K562 (cell line): ENCODE results near the gene TMEM204. TPM values are rescaled to one million over a fixed set of nuclear protein-coding genes. Genes with fewer than 3 reads are reported as not detected.

ENCODE experiments used
- ATAC-seq: fragments of 200-7000 bp; cut with Tn5 transposase; 3 replicates; pipeline ENCODE4 v1.9.1; 2020; ENCODE audit warnings: moderate library complexity
- BruUV-seq: library from RNA; stranded (reverse); fragments of 400-500 nt; replicated peaks from 2 replicates; lab custom pipeline; 2021; lab: Mats Ljungman, UMichigan
- CTCF ChIA-PET: fragments of 300-600 bp; formaldehyde crosslinking; extraction: SDS; loops from one replicate; lab custom pipeline; 2021; ENCODE audit warnings: low intra/inter-chr PET ratio; lab: Yijun Ruan, JAX
- POLR2A ChIA-PET: fragments of 300-600, 350-650 bp; sonication (Branson Sonifier 250); formaldehyde crosslinking; extraction: SDS; loops from one replicate; lab custom pipeline; 2021; ENCODE audit warnings: antibody characterized with exemption, inconsistent platforms; lab: Yijun Ruan, JAX
- DNase-seq, 4 experiments: peaks; one replicate each; pipeline versions ENCODE4 v3.0.0 to v3.0.0-alpha.2; 2011 to 2018; ENCODE audit warnings: low spot score in 3 of 4, mixed read lengths in 3 of 4; ENCODE audit errors: extremely low read depth in 1 of 4
- FAIRE-seq: peaks from 2 replicates; lab custom pipeline; 2011; peaks lifted over from hg19 to GRCh38; lab: Jason Lieb, UNC
- H2AFZ ChIP-seq: 2 replicates; pipeline ENCODE4 v1.6.0; 2011; ENCODE audit warnings: low read depth, low read length, control low read depth, inconsistent platforms
- H3K27ac ChIP-seq: fragments of 200-600 bp; 3 replicates; pipeline ENCODE4 v1.8.0; 2011; ENCODE audit warnings: low read depth, mild to moderate bottlenecking, control low read depth, inconsistent platforms, low read length, moderate library complexity, mixed read lengths; ENCODE audit errors: extremely low read depth
- H3K27me3 ChIP-seq, 2 experiments: fragments of 300-600 bp in 1 of 2; 2 replicates in 1 of 2; 3 replicates in 1 of 2; pipeline versions ENCODE4 v1.6.0 to v1.8.0; 2011; ENCODE audit warnings: inconsistent platforms in 2 of 2, low read length in 2 of 2, mild to moderate bottlenecking in 1 of 2, mixed read lengths in 1 of 2, moderate library complexity in 1 of 2; ENCODE audit not compliant: control insufficient read depth in 2 of 2, insufficient read depth in 2 of 2
- H3K36me3 ChIP-seq: fragments of 300-600 bp; 3 replicates; pipeline ENCODE4 v1.8.0; 2011; ENCODE audit warnings: mild to moderate bottlenecking, low read length, inconsistent platforms; ENCODE audit not compliant: control insufficient read depth, insufficient read depth
- H3K4me1 ChIP-seq, 2 experiments: fragments of 200-600 bp in 1 of 2; replicated peaks in 1 of 2; 2 replicates in 1 of 2; 3 replicates in 1 of 2; pipeline versions ENCODE4 v1.5.1 to v1.8.0; 2011; ENCODE audit warnings: inconsistent platforms in 2 of 2, low read length in 2 of 2, mild to moderate bottlenecking in 1 of 2, mixed read lengths in 1 of 2, moderate library complexity in 1 of 2; ENCODE audit not compliant: control insufficient read depth in 2 of 2, insufficient read depth in 2 of 2
- H3K4me2 ChIP-seq: 2 replicates; pipeline ENCODE4 v1.6.1; 2011; ENCODE audit warnings: low read length, control low read depth, inconsistent platforms, mixed read lengths; ENCODE audit not compliant: insufficient read depth
- H3K4me3 ChIP-seq: fragments of 200-600 bp; sonication (generic), shearing (Covaris generic); 2 replicates; pipeline ENCODE4 v1.5.1; 2016; ENCODE audit warnings: control low read depth, inconsistent platforms
- H3K79me2 ChIP-seq: fragments of 200-600 bp; 3 replicates; pipeline ENCODE4 v1.8.0; 2011; ENCODE audit warnings: low read length, inconsistent platforms; ENCODE audit not compliant: control insufficient read depth, insufficient read depth
- H3K9ac ChIP-seq, 2 experiments: 2 replicates each; pipeline versions ENCODE4 v1.6.0 to v1.6.1; 2011; ENCODE audit warnings: low read depth in 2 of 2, low read length in 2 of 2, control low read depth in 1 of 2, inconsistent platforms in 1 of 2, mild to moderate bottlenecking in 1 of 2, mixed read lengths in 1 of 2; ENCODE audit not compliant: insufficient read depth in 1 of 2
- H3K9me1 ChIP-seq: one replicate; pipeline ENCODE4 v1.6.0; 2011; ENCODE audit warnings: inconsistent platforms, mild to moderate bottlenecking, low read length, moderate library complexity; ENCODE audit not compliant: control insufficient read depth, insufficient read depth
- H3K9me3 ChIP-seq: replicated peaks from 2 replicates; pipeline ENCODE4 v1.5.1; 2011; ENCODE audit warnings: low read depth, low read length, inconsistent platforms; ENCODE audit not compliant: control insufficient read depth, insufficient read depth
- H4K20me1 ChIP-seq: replicated peaks from 2 replicates; pipeline ENCODE4 v1.6.1; 2011; ENCODE audit warnings: low read length, inconsistent platforms, mixed read lengths; ENCODE audit not compliant: control insufficient read depth, insufficient read depth
- BCOR ChIP-seq: fragments of 450-650 bp; IDR thresholded peaks from 2 replicates; pipeline ENCODE4 v1.6.1; 2016
- BDP1 ChIP-seq: IDR thresholded peaks from 3 replicates; pipeline ENCODE4 v1.6.1; 2011; ENCODE audit not compliant: insufficient read length, insufficient read depth
- CBX5 ChIP-seq: IDR thresholded peaks from 2 replicates; pipeline ENCODE4 v1.6.1; 2014; ENCODE audit warnings: low read depth, borderline replicate concordance
- CCNT2 ChIP-seq: IDR thresholded peaks from 2 replicates; pipeline ENCODE4 v1.6.1; 2011; ENCODE audit warnings: borderline replicate concordance, low read depth, mild to moderate bottlenecking, moderate library complexity, mixed read lengths, low read length; ENCODE audit not compliant: insufficient read length; ENCODE audit errors: extremely low read depth
- HMG20A ChIP-seq: fragments of 450-650 bp; formaldehyde crosslinking; conservative IDR thresholded peaks from 2 replicates; pipeline ENCODE4 v1.4.0; 2020; ENCODE audit warnings: mild to moderate bottlenecking, mixed read lengths
- HMG20B ChIP-seq: fragments of 250-450 bp; sonication (Bioruptor Pico); IDR thresholded peaks from 2 replicates; pipeline ENCODE4 v1.5.0; 2021; ENCODE audit warnings: mild to moderate bottlenecking
- MCM2 ChIP-seq: fragments of 450-650 bp; IDR thresholded peaks from 2 replicates; pipeline ENCODE4 v1.6.1; 2017; ENCODE audit warnings: low read depth, mild to moderate bottlenecking
- PHB ChIP-seq: fragments of 250-450 bp; sonication (Bioruptor Pico); IDR thresholded peaks from 2 replicates; pipeline ENCODE4 v1.5.0; 2021
- PTTG1 ChIP-seq: fragments of 450-650 bp; IDR thresholded peaks from 2 replicates; pipeline ENCODE4 v1.6.1; 2016; ENCODE audit warnings: low read depth, mild to moderate bottlenecking, missing genetic modification characterization, missing compliant biosample characterization
- SRSF7 ChIP-seq: fragments of 200-400 bp; formaldehyde crosslinking; optimal IDR thresholded peaks from 2 replicates; pipeline ENCODE3; 2017; ENCODE audit warnings: mild to moderate bottlenecking, low read depth, low read length
- TAF15 ChIP-seq: fragments of 200-400 bp; formaldehyde crosslinking; IDR thresholded peaks from 2 replicates; pipeline ENCODE4 v1.6.1; 2017; ENCODE audit warnings: mild to moderate bottlenecking, low read depth, low read length, moderate library complexity
- ZNF408 ChIP-seq: fragments of 250-450 bp; sonication (Bioruptor Pico); IDR thresholded peaks from 2 replicates; pipeline ENCODE4 v1.4.0; 2020; ENCODE audit warnings: low read depth, mild to moderate bottlenecking, moderate library complexity
- ZNF830 ChIP-seq: fragments of 250-450 bp; sonication (Bioruptor Pico); IDR thresholded peaks from 2 replicates; pipeline ENCODE4 v1.5.0; 2021; ENCODE audit warnings: mild to moderate bottlenecking
- WGBS: fragments of 100-300 bp; shearing (Covaris generic); methylation state at CpG from one replicate; pipeline ENCODE4 v1.1.6; 2016; ENCODE audit warnings: low coverage, mixed read lengths; ENCODE audit not compliant: insufficient coverage; ENCODE audit errors: missing lambda C conversion rate; 5-methylcytosine and 5-hydroxymethylcytosine counted together
- in situ Hi-C: fragments of 300-500 bp; cut with MboI; formaldehyde crosslinking; loops from 4 replicates; pipeline ENCODE4 v1.15.0; 2018; ENCODE audit warnings: inconsistent platforms, mixed read lengths
- intact Hi-C: fragments of 100-400 bp; cut with micrococcal nuclease; formaldehyde crosslinking; loops from 2 replicates; pipeline ENCODE4 v1.14.2; 2022
- polyA plus RNA-seq, 8 experiments: library from polyadenylated mRNA; depleted of rRNA in 4 of 8; stranded (reverse) in 5 of 8; unstranded in 3 of 8; fragments of >200 nt; fragmentation: Nextera tagmentation in 2 of 8; fragmentation: Illumina TruSeq in 1 of 8; extraction: Ambion mirVana in 2 of 8; extraction: Trizol in 1 of 8; gene quantifications; 2 replicates each; pipeline versions ENCODE4 v1.2.1 to v1.2.3, GENCODE V29; 2011 to 2014; ENCODE audit warnings: inconsistent platforms in 1 of 8, missing spikeins in 1 of 8
- total RNA-seq, 7 experiments: library from RNA; depleted of rRNA in 6 of 7; stranded (reverse); fragments of >200 nt in 6 of 7; fragmentation: Illumina TruSeq in 2 of 7; extraction: Trizol in 2 of 7; gene quantifications; 2 replicates each; pipeline versions ENCODE4 v1.2.1 to v1.2.3, GENCODE V29; 2011 to 2021; ENCODE audit warnings: low replicate concordance in 1 of 7
- TF ChIP-seq, protein P1 (sequence below): sonication (generic); formaldehyde crosslinking; IDR thresholded peaks from 2 replicates; pipeline ENCODE4 v1.8.0; 2022; ENCODE audit warnings: mild to moderate bottlenecking, low read depth, missing genetic modification reagents
- TF ChIP-seq, protein P2 (sequence below): fragments of 450-650 bp; formaldehyde crosslinking; IDR thresholded peaks from 2 replicates; pipeline ENCODE4 v1.4.0; 2022; ENCODE audit warnings: missing genetic modification characterization

TMEM204 gene
- total and polyA plus RNA-seq, 9 of the 15 experiments (the other 6 are each of a cell fraction or from before 2014, with no cell fraction given): 0.04 to 0.18 TPM; not detected in 7

DNA sequence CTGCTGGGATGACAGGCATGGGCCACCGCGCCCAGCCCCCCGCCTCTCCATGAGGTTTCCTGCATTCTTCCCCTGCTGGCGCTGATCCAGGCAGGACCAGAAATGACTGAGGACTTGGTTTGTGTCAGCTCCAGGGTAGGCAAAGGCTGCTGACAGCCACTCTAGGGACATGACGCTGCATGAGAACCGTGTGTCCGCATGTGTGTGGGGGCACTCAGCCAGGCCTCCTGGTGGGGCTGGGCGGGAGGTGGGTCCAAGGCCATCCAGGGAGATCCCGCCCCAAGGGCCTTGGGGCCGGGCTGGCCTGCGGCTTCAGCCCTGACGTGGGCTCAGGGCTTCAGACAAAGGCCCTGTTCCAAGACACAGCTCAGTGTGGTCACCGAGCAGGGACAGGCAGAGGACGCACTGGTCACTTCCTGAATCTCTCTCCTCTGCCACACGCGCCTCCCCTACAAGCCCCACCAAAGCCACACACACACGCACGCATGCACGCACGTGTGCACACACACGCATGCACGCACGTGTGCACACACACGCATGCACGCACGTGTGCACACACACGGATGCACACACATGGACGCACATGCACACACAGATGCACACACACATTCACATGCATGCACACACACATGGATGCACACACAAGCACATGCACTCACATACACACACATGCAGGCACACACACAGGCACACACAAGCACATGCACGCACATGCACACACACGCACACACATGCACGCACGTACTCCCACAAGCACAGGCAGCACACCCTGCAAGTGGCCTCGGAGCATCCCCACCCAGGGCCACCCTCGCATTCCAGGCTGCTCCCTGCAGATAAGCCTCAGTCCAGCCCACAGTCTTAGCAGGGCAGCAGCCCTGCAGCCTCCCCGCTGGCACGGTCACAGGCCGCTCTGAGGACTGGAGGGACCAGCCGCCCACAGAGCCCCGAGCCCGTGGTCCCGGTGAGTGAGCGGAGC, 5.3 kb upstream of the TMEM204 start (continued):
- no peak for TF ChIP-seq CBX5

DNA sequence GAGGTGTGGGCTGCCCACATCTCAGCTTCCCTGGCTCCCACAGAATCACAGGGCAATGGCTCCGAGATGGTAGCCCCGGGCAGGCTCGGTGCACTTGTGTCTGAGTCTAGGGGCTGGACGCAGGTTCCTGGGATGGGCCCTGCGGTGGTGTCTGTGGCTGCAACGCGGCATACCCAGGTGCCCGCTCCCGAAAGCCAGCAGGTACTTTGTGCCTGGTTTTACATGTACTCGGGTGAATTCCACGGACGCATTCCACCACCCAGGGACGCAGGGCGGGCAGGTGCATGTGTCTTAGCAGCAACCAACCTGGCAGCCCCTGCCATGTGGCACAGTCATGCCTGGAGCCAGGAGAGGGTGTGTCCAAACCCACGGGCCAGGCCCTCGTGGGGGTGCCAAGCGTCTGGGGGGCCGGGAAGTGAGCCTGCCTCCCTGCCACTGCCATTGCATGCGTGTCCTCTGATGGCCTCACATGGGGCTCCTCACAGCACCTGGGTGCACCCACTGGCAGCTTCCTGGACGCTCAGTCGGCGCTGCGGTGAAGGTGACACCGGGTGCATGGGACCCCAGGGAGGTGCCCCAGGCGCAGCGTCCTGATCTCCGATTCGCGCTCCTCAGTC, 4.4 kb upstream of the TMEM204 start:
- no peak for FAIRE-seq
- Histone ChIP-seq H4K20me1 (peaks cover 10% of the 10 kb centered on the region), H2AFZ (no peak overlapping the region), H3K4me2 (no peak overlapping the region), H3K36me3 (no peaks in the 10 kb centered on the region), H3K4me3 (no peak overlapping the region)
- ATAC-seq: no peak
- WGBS: 44% methylated on average over 29 of the region's 29 CpGs
- intact Hi-C loops (no loop called here), in situ Hi-C loops (no loop called here)
- no peak for TF ChIP-seq BDP1
- TF ChIP-seq, protein P1, sequence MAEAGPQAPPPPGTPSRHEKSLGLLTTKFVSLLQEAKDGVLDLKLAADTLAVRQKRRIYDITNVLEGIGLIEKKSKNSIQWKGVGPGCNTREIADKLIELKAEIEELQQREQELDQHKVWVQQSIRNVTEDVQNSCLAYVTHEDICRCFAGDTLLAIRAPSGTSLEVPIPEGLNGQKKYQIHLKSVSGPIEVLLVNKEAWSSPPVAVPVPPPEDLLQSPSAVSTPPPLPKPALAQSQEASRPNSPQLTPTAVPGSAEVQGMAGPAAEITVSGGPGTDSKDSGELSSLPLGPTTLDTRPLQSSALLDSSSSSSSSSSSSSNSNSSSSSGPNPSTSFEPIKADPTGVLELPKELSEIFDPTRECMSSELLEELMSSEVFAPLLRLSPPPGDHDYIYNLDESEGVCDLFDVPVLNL (CRISPR knock-in tag): no peak
- no peak for TF ChIP-seq SRSF7
- no peak for TF ChIP-seq ZNF408 (CRISPR knock-in tag)
- TF ChIP-seq, protein P2, sequence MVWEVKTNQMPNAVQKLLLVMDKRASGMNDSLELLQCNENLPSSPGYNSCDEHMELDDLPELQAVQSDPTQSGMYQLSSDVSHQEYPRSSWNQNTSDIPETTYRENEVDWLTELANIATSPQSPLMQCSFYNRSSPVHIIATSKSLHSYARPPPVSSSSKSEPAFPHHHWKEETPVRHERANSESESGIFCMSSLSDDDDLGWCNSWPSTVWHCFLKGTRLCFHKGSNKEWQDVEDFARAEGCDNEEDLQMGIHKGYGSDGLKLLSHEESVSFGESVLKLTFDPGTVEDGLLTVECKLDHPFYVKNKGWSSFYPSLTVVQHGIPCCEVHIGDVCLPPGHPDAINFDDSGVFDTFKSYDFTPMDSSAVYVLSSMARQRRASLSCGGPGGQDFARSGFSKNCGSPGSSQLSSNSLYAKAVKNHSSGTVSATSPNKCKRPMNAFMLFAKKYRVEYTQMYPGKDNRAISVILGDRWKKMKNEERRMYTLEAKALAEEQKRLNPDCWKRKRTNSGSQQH (CRISPR knock-in tag): no peak
- TF ChIP-seq CCNT2: no peak
- TF ChIP-seq HMG20A (CRISPR knock-in tag): no peak
- no peak for TF ChIP-seq HMG20B (CRISPR knock-in tag)
- no peak for TF ChIP-seq BCOR
- no peak for TF ChIP-seq MCM2
- TF ChIP-seq ZNF830 (CRISPR knock-in tag): no peak
- no peak for TF ChIP-seq PTTG1
- no peak for TF ChIP-seq TAF15
- no peak for TF ChIP-seq PHB
- TF ChIP-seq, all 486 proteins: peak for 0
- Histone ChIP-seq H3K4me1 (peaks cover 4 to 75% of the 10 kb centered on the region in 2 experiments; a peak in 3 of 5 replicates), H3K79me2 (no peaks in the 10 kb centered on the region), H3K9me1 (no peaks in the 10 kb centered on the region), H3K27ac (no peak overlapping the region), H3K9me3 (no peaks in the 10 kb centered on the region), H3K9ac (no peak overlapping the region; a peak in 1 of 4 replicates), H3K27me3 (peaks cover 18 to 71% of the 10 kb centered on the region in 2 experiments; a peak in 4 of 5 replicates)
- BruUV-seq: no TSS peak
- no peak for DNase-seq
- POLR2A ChIA-PET: interaction anchor here (0.6 kb wide), 1 partner anchor 42 kb away, joined by 4 read pairs; no protein-coding TSS in a partner anchor
- CTCF ChIA-PET: no interaction called here
